PC-9 (cell line): ENCODE data around the gene TTYH1.

Experiments
- EZH2 ChIP-seq: fragments of 200-600 bp; sonication (generic); IDR thresholded peaks from 2 replicates; pipeline ENCODE4 v1.8.0; 2017; ENCODE audit warnings: antibody characterized with exemption, low read depth
- TF ChIP-seq, protein P1 (sequence below): fragments of 200-600 bp; sonication (generic); conservative IDR thresholded peaks from 2 replicates; pipeline ENCODE4 v1.6.1; 2017; ENCODE audit warnings: mixed run types, antibody characterized with exemption, mild to moderate bottlenecking, moderate library complexity

DNA sequence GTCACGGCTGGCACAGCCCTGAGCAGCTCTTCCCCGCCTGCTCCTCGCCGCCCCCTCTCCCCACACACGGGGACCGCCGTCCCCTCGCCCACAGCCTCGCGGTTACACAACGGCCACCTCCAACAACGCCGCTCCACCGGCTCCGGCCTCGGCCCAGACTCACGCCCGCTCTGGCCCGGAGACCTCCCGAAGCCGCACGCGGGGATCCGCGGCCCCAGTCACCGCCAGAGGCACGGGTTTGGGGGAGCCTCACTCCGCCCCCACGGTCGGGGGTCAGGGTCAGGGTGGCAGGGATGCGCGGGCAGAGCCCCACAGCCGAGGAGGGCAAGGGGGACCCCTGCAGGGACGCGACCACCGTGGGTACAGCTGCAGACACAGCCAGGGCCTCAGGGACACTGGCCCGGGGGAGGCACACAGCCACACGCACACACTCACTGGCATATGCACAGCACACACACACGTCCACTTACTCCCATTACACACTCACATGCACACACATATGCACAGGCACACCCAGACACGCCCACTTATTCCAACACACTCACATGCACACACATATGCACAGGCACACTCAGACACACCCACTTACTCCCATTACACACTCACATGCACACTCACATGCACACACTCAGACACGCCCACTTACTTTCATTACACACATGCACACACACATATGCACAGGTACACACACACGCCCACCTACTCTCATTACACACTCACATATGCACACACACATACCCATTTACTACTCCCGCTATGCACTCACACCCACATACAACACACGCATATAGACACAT lies 1.6 kb downstream of the TTYH1 start:
- TF ChIP-seq, protein P1, sequence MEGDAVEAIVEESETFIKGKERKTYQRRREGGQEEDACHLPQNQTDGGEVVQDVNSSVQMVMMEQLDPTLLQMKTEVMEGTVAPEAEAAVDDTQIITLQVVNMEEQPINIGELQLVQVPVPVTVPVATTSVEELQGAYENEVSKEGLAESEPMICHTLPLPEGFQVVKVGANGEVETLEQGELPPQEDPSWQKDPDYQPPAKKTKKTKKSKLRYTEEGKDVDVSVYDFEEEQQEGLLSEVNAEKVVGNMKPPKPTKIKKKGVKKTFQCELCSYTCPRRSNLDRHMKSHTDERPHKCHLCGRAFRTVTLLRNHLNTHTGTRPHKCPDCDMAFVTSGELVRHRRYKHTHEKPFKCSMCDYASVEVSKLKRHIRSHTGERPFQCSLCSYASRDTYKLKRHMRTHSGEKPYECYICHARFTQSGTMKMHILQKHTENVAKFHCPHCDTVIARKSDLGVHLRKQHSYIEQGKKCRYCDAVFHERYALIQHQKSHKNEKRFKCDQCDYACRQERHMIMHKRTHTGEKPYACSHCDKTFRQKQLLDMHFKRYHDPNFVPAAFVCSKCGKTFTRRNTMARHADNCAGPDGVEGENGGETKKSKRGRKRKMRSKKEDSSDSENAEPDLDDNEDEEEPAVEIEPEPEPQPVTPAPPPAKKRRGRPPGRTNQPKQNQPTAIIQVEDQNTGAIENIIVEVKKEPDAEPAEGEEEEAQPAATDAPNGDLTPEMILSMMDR: no peak
- TF ChIP-seq EZH2: no peak
